ENCODE data around the gene PARP16.
"Not testable (repeated sequence)": the region's sequence is repeated elsewhere in the genome, so short reads cannot be mapped to it uniquely, and the experiment has no call there.

Gene PARP16

GRCh38 chr15:65275104-65275727 lies 11.5 kb downstream of the PARP16 start:
- DNase-seq: no peak

GRCh38 chr15:65270811-65271545 lies 15.7 kb downstream of the PARP16 start:
- peak; percentile 37 for DNase-seq

- DNase-seq: no peak
Observed at GRCh38 chr15:65268411-65268810, 18.3 kb downstream of the PARP16 start.

- no peak for DNase-seq
Observed at GRCh38 chr15:65266469-65266868, 20.2 kb downstream of the PARP16 start.

- DNase-seq: no peak
Observed at GRCh38 chr15:65264863-65265430, 21.7 kb downstream of the PARP16 start.

- DNase-seq: no peak
Observed at GRCh38 chr15:65263313-65263712, 23.4 kb downstream of the PARP16 start.

- no peak for DNase-seq
Observed at GRCh38 chr15:65260968-65261367, 25.7 kb downstream of the PARP16 start.

- DNase-seq: no peak
Observed at GRCh38 chr15:65259367-65259797, 27.3 kb downstream of the PARP16 start.

- no peak for DNase-seq
Observed at GRCh38 chr15:65258375-65259262, 28.1 kb downstream of the PARP16 start.

GRCh38 chr15:65255486-65256140 lies 31.1 kb downstream of the PARP16 start:
- DNase-seq: no peak

GRCh38 chr15:65254758-65255157 lies 31.9 kb downstream of the PARP16 start:
- DNase-seq: no peak

GRCh38 chr15:65254356-65254755 lies 32.3 kb downstream of the PARP16 start:
- DNase-seq: no peak

- no peak for DNase-seq
Observed at GRCh38 chr15:65249641-65250040, 37.0 kb downstream of the PARP16 start.

GRCh38 chr15:65248511-65249255 lies 38.0 kb downstream of the PARP16 start:
- DNase-seq: no peak

- DNase-seq: no peak
Observed at GRCh38 chr15:65246939-65247338, 39.7 kb downstream of the PARP16 start.

GRCh38 chr15:65246026-65246714 lies 40.5 kb downstream of the PARP16 start:
- DNase-seq: no peak

GRCh38 chr15:65245096-65245856 lies 41.4 kb downstream of the PARP16 start:
- no peak for DNase-seq

- no peak for DNase-seq
Observed at GRCh38 chr15:65244638-65245037, 42.0 kb downstream of the PARP16 start.

- DNase-seq: not testable (repeated sequence)
Observed at GRCh38 chr15:65236443-65236842, 50.2 kb downstream of the PARP16 start.

GRCh38 chr15:65233696-65234095 lies 53.0 kb downstream of the PARP16 start:
- DNase-seq: no peak

Measured in RPMI8226 (cell line).